OCI-LY7 (cell line): Measurements from ENCODE around the gene ADAM11. TPM values are rescaled to one million over a fixed set of nuclear protein-coding genes. Genes with fewer than 3 reads are reported as not detected.
"Not testable (repeated sequence)": the region's sequence is repeated elsewhere in the genome, so short reads cannot be mapped to it uniquely, and the experiment has no call there.

Experiments
- BruUV-seq: library from RNA; stranded (reverse); fragments of 400-500 nt; replicated peaks from 2 replicates; lab custom pipeline; 2021; lab: Mats Ljungman, UMichigan
- CTCF ChIA-PET: fragments of 300-600 bp; sonication (Branson Sonifier 250); formaldehyde crosslinking; loops from one replicate; lab custom pipeline; 2022; ENCODE audit warnings: antibody characterized with exemption; ENCODE audit not compliant: unreplicated experiment; lab: Charles Lee
- POLR2A ChIA-PET: fragments of 300-600 bp; sonication (Branson Sonifier 250); formaldehyde crosslinking; loops from one replicate; lab custom pipeline; 2022; ENCODE audit warnings: antibody characterized with exemption; lab: Charles Lee
- DNase-seq: peaks from one replicate; pipeline ENCODE4 v3.0.0-alpha.2; 2015; ENCODE audit warnings: low spot score
- H2AFZ ChIP-seq: fragments of 200-600 bp; sonication (generic), shearing (Covaris generic); 2 replicates; pipeline ENCODE4 v1.6.1; 2014; ENCODE audit warnings: mild to moderate bottlenecking, antibody characterized with exemption, low read length, moderate library complexity
- H3K27ac ChIP-seq: fragments of 200-600 bp; sonication (generic); 2 replicates; pipeline ENCODE4 v1.5.1; 2014; ENCODE audit warnings: mixed run types, low read depth, mild to moderate bottlenecking, moderate library complexity, low read length, inconsistent platforms; ENCODE audit not compliant: poor library complexity, severe bottlenecking
- H3K36me3 ChIP-seq: fragments of 200-600 bp; sonication (generic); 2 replicates; pipeline ENCODE4 v1.6.1; 2014; ENCODE audit warnings: mild to moderate bottlenecking, antibody characterized with exemption, low read length, moderate library complexity, mixed read lengths; ENCODE audit not compliant: insufficient read depth
- H3K4me1 ChIP-seq: fragments of 200-600 bp; sonication (generic); 2 replicates; pipeline ENCODE4 v1.5.1; 2014; ENCODE audit warnings: mild to moderate bottlenecking, low read length; ENCODE audit not compliant: insufficient read depth, poor library complexity, severe bottlenecking
- H3K4me2 ChIP-seq: fragments of 200-600 bp; sonication (generic); 2 replicates; pipeline ENCODE4 v1.6.1; 2014; ENCODE audit warnings: mild to moderate bottlenecking, low read length
- H3K4me3 ChIP-seq: fragments of 200-600 bp; sonication (generic); 2 replicates; pipeline ENCODE4 v1.5.1; 2014; ENCODE audit warnings: mild to moderate bottlenecking, low read depth, low read length; ENCODE audit not compliant: poor library complexity, severe bottlenecking
- H3K79me2 ChIP-seq: fragments of 200-600 bp; sonication (generic); 2 replicates; pipeline ENCODE4 v1.6.1; 2016; ENCODE audit warnings: low read depth, mild to moderate bottlenecking, low read length, moderate library complexity, mixed read lengths; ENCODE audit not compliant: insufficient read depth
- H3K9me2 ChIP-seq: fragments of 200-600 bp; sonication (generic); 2 replicates; pipeline ENCODE4 v1.6.1; 2016; ENCODE audit warnings: mild to moderate bottlenecking, low read length, mixed read lengths; ENCODE audit not compliant: insufficient read depth
- H3K9me3 ChIP-seq: fragments of 200-600 bp; sonication (generic); 2 replicates; pipeline ENCODE4 v1.6.1; 2014; ENCODE audit warnings: mild to moderate bottlenecking, mixed run types, low read length, mixed read lengths
- H4K20me1 ChIP-seq: fragments of 200-600 bp; sonication (generic); 2 replicates; pipeline ENCODE4 v1.6.1; 2014; ENCODE audit warnings: mild to moderate bottlenecking, antibody characterized with exemption, low read length, moderate library complexity, mixed read lengths; ENCODE audit not compliant: insufficient read depth
- CTCF ChIP-seq: fragments of 200-600 bp; sonication (generic); conservative IDR thresholded peaks from 2 replicates; pipeline ENCODE4 v1.5.1; 2014; ENCODE audit warnings: mild to moderate bottlenecking, antibody characterized with exemption, low read length, moderate library complexity, mixed read lengths
- EZH2phosphoT487 ChIP-seq: fragments of 200-600 bp; sonication (generic); IDR thresholded peaks from 2 replicates; pipeline ENCODE4 v1.6.1; 2018; ENCODE audit warnings: low read depth, borderline replicate concordance, mild to moderate bottlenecking, mixed run types, antibody characterized with exemption, low read length, moderate library complexity, mixed read lengths
- intact Hi-C: fragments of 100-400 bp; cut with micrococcal nuclease; formaldehyde crosslinking; loops from one replicate; pipeline ENCODE4 v1.10.0; 2022; ENCODE audit not compliant: unreplicated experiment
- total RNA-seq, 2 experiments: library from RNA; depleted of rRNA in 1 of 2; stranded (reverse); fragments of >200 nt in 1 of 2; shearing (Covaris generic) in 1 of 2; gene quantifications; 2 replicates each; pipeline ENCODE4 v1.2.3, GENCODE V29; 2014 to 2022

Gene ADAM11
- total RNA-seq, 2 experiments from 2014 or later, result 1.1 to 3.3 TPM

- Histone ChIP-seq H3K4me3 (no peak overlapping the region), H3K4me1 (no peaks in the 10 kb centered on the region), H3K9me3 (no peaks in the 10 kb centered on the region), H3K27ac (no peak overlapping the region), H3K79me2 (no peaks in the 10 kb centered on the region), H4K20me1 (no peaks in the 10 kb centered on the region), H3K4me2 (no peak overlapping the region), H3K36me3 (peaks cover 37% of the 10 kb centered on the region), H3K9me2 (no peaks in the 10 kb centered on the region), H2AFZ (no peak overlapping the region)
- CTCF ChIA-PET, result no interaction called here
- intact Hi-C loops, result no loop called here
- DNase-seq, result no peak
- BruUV-seq, result no TSS peak
- POLR2A ChIA-PET, result interaction anchor here (1.5 kb wide), 1 partner anchor 14 kb away, joined by 4 read pairs; no protein-coding TSS in a partner anchor
- TF ChIP-seq EZH2phosphoT487 (no peak), CTCF (no peak)
Measured at GRCh38 chr17:44808156-44808555, 49.4 kb downstream of the ADAM11 start.

GRCh38 chr17:44808656-44809388 is 50.0 kb downstream of the ADAM11 start:
- intact Hi-C loops, CTCF ChIA-PET, BruUV-seq, H4K20me1 ChIP-seq, H3K9me3 ChIP-seq, H2AFZ ChIP-seq, H3K27ac ChIP-seq, H3K4me3 ChIP-seq, DNase-seq, H3K4me1 ChIP-seq, H3K4me2 ChIP-seq, H3K79me2 ChIP-seq, H3K9me2 ChIP-seq: not testable (repeated sequence)
- H3K36me3 ChIP-seq, result peaks cover 31% of the 10 kb centered on the region
- POLR2A ChIA-PET, result interaction anchor here (1.5 kb wide), 1 partner anchor 14 kb away, joined by 4 read pairs; no protein-coding TSS in a partner anchor

- DNase-seq, result no peak
- Histone ChIP-seq H3K27ac (no peak overlapping the region), H3K79me2 (peaks cover 13% of the 10 kb centered on the region), H3K9me2 (no peaks in the 10 kb centered on the region), H3K9me3 (no peaks in the 10 kb centered on the region), H4K20me1 (0 out of 2 replicates have a peak, but pooled peaks cover 5% of the 10 kb centered on the region), H3K4me2 (no peak overlapping the region), H3K36me3 (no peaks in the 10 kb centered on the region), H3K4me1 (no peaks in the 10 kb centered on the region), H3K4me3 (no peak overlapping the region), H2AFZ (no peak overlapping the region)
- BruUV-seq, result no TSS peak
- TF ChIP-seq EZH2phosphoT487 (no peak), CTCF (no peak)
- intact Hi-C loops, result no loop called here
- CTCF ChIA-PET, result no interaction called here
- POLR2A ChIA-PET, result no interaction called here
Measured at GRCh38 chr17:44812263-44812662, 53.5 kb downstream of the ADAM11 start.

- BruUV-seq, H3K4me3 ChIP-seq, DNase-seq, H2AFZ ChIP-seq, POLR2A ChIA-PET, H3K36me3 ChIP-seq, H3K4me1 ChIP-seq, H3K27ac ChIP-seq, H3K9me3 ChIP-seq, CTCF ChIA-PET, H3K9me2 ChIP-seq, H3K4me2 ChIP-seq, H4K20me1 ChIP-seq, intact Hi-C loops: not testable (repeated sequence)
- peaks cover 30% of the 10 kb centered on the region for H3K79me2 ChIP-seq
Measured at GRCh38 chr17:44818508-44818907, 59.7 kb downstream of the ADAM11 start.
